GM04504 (cell line): ENCODE measurements around the gene MC5R.

Experiments
- DNase-seq: peaks from one replicate; pipeline ENCODE4 v3.0.0-alpha.2; 2012; ENCODE audit warnings: low read depth

Gene MC5R

DNA sequence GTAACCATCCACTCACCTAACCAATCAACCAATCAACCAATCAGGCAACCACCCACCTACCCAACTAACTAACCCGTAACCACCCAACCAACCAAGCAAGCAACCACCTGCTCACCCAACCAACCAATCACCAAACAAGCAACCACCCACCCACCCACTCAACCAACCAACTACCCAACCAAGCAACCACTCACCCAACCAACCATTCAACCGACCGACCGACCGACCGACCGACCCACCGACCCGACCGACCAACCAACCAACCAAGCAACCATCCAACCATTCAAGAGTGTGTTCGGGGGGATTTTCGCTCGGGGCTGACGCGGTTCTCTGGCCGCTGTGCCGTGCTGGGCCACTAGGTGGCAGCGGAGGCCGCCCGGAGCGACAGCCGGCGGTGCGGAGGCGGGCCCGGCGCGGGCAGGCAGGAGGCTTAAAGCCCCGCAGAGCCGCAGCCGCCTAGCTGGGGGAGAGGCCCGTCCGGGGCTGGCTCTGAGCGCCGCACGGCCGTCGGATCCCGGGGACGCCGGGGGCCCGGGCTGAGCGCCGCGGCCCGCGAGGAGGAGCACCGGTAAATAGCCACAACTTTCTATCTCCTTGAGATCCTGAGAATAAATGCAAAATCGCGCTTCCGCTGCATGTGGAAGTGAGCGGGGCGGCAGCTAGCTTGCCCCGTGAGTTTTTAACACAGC lies at the start of gene MC5R:
Gene MC5R (plus strand): TSS at position 443 of the 689 bp plus-strand sequence. CDS start 1,617 bp downstream, outside the sequence.
- DNase-seq = no peak

DNA sequence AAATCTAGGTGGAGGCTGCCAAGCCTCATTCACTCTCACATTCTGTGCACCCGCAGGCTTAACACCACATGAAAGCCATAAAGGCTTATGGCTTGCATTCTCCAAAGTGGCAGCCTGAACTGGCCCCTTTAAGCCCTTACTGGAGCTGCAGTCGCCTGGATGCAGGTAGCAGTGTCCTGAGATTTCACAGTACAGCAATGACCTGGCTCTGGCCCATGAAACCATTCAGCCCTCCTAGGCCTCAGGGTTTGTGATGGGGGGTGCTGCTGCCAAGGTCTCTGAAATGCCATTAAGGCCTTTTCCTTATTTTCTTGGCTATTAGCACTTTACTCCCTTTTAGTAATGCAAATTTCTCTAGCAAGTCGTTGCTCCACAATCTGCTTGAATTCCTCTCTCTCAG lies 48.9 kb upstream of the MC5R start:
- no peak for DNase-seq

DNA sequence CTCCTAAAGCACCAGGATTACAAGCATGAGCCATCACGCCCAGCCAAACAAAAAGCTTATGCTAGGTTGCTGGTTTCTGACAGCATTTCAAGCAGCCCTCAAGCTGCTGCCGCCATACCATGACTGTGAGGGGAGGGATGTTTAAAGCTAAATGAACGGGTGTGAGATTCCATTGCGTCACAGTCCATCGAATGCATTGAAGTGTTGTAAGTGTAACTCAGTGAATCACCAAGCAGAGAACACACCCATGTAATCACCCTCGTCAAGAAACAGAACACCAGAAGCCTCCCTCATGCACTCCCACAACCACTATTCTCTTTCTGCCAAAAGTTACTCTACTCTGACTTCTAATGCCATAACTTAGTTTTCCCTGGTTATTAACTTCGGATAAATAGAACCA lies 32.8 kb upstream of the MC5R start:
- DNase-seq = no peak

DNA sequence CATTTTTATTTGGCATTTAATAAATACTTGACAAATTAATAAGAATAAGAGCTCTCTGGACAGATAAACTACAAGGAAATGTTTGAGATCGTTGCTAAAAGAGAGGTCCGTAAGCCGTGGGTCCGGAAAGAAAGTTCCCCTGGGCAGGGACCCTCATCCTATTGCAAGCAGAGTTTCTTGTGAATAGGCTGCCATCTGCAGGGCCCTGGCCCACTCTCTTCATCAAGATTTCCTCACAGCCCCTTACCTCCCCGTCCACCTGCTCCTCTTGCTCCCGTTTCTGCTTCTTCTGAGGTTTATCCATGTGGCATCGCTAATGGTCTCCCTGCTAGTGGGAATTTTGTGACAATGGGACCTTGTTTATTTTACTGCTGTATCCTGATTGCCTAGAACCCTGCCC lies 30.1 kb upstream of the MC5R start:
- no peak for DNase-seq

DNA sequence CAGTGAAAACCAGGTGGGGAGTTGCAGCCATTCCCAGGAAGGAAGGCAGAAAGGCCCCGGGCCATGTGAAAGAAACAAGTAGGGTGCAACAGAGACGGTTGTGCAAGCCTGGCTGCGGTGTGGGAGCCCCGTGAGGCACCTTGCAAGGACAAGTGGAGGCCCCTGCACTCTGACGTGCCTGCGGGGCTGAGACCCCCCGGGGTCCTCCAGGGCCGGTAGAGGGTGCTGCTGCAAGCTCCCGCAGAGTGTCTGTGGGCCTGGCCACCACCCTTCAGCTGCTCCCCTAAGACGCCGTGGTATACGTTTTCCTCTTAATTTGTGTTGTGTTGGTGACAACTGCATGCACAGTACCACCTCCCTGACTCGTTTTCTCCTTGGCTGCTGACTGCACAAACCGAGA lies 27.4 kb upstream of the MC5R start:
- DNase-seq = no peak

DNA sequence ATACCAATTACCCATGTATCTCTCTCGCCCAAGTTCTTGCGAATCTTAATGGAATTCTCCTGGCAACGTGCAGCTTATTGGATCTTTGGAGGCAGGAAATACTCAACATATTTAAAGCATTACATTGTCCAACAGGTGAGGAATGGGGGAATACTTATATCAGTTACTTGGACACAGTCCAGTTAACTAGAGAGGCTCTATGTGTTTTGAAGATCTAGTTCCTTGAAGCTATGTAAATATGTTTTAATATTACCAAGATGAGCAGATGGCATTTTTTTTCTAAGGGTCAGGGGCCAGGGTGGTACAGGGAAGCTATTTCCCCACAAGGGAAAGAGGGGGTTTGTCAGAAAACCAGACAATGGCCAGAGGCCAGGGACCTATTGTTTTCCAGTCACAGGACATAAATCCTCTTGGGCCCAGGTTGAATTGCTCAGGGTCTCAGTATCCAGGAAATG lies 26.8 kb upstream of the MC5R start:
- DNase-seq = no peak

DNA sequence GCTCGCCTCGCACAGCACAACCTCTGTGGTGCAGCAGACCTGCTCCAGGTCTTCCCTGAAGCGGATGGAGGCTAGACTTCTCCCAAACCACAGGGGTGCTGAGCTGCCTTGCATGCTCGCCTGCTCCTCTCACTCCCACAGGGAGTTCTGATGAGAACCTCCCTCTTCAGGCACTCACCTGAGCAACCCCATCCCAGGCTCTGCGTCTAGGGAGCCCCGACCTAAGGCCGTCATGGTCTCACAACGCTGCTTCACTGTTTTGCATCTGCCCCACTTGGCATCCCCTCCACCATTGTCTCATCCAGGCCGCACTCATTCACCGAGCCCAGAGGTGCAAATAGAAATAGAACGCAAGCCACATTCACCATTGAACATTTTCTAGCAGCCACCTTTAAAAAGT lies 24.6 kb upstream of the MC5R start:
- no peak for DNase-seq

DNA sequence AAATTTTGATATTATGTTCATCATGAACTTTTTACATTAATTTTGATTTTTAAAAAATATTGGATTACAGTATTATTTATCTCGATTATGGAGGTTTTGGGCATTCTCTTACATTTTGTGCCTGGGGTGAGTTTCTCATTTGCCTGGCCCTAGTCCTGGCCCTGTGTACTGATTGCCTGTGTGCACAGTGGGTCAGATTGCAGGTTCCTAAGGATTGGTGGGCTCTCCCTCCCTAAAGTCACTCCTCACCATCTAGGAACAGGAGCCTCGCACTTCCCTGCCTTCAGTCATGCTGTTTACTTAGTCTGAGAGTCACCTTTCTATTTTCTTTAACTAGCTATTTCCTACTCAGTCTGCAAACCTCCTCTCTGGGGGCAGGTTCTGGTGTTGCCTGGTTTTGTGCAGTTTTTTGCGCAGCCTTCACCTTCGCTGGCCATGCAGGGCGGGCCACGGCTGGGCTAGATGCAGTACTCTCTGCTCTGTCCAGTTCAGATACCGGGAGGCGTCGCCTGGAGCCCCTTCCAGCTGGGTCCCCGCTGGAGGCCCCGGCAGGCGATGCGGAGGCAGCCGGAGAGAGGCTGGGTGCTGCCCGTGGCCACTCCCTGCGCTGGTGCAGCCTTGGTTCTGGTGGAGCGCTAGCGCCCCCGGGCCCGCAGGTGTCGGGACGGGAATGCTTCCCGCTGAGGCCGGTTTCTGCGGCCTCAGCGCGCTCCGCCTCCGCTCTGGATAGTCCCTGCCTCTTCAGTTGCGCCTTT lies 23.3 kb upstream of the MC5R start:
- DNase-seq = no peak

DNA sequence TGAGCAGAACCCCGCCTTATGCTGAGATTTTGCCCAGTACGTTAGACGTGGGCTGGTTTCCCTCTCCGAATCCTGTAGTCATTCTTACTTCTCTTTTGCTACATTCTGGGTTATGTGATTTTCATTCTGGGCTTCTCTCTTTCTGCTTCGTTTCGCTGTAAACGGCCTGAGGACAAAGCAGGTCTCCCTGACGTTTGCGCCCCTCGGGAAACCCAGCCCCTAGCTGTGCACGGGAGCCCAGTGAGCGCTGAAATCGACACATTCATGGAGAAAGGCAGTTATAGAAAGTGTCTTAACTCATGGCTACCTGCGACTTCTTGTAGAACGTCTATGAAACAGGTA lies 22.7 kb upstream of the MC5R start:
- DNase-seq = no peak

DNA sequence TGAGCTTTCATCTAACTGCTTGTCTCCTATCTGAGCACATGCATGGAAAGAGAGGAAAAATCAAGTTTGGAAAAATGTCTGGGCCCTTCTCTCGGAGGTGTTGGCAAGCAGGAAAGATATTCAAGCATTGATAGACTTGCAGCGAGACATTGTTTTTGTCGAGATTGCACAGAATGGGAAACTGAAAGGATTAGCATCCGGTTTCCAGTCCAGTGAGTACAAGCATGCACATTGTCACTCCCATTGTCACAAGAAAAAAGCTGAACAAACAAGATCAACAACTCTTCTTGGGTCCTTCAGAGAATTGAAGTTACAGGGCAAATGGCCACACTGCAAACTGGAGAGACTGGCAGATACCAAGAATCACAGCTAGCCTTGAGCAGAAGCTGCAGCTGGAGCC lies 19.6 kb upstream of the MC5R start:
- no peak for DNase-seq

DNA sequence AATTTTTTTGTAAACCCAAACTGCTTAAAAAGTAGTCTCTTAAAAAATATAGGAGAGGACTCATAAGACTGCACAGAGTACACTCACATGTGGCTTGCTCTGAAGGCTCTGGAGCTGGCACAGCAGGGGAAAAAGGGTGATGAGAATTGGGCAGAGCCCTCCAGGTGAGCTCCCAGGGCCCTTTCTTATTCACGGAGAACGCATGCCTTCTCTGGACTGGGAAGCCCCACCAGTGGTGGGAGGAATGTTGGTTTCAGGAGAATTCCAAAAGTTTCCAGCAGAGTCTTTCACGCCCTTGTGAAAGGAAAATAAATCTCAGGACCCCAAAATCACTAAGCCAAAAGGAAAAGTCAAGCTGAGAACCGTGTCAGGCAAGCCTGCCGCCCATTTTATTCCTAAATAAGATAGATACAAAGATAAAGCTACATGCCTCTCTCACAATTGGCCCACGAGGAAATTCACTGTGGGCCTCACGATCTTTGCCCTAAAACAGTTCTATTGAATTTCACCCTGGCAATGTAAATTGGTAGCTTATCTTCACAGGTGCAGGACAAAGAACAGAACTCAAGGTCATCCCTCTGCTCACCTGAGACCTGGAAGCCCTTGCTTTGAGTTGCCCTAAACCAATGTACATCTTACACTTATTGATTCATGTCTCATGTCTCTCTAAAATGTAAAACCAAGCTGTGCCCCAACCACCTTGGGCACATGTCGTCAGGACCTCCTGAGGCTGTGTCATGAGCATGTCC lies 15.5 kb upstream of the MC5R start:
- no peak for DNase-seq

DNA sequence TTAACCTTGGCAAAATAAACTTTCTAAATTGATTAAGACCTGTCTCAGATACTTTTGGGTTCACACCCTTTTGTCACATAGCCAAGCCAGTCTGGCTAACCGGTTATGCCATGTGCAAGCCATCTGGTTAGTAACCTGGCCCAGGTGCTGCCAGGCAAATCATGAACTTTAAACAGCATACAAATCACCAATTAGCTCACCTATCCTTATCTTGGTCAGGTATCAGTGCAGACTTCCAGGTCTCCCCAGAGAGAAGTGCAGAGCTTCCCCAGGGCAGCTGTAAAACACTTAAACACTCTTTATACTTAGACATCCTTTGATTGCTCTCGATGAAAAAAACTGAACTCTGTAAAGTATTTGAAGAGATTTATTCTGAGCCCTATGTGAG lies 14.9 kb upstream of the MC5R start:
- DNase-seq = no peak

DNA sequence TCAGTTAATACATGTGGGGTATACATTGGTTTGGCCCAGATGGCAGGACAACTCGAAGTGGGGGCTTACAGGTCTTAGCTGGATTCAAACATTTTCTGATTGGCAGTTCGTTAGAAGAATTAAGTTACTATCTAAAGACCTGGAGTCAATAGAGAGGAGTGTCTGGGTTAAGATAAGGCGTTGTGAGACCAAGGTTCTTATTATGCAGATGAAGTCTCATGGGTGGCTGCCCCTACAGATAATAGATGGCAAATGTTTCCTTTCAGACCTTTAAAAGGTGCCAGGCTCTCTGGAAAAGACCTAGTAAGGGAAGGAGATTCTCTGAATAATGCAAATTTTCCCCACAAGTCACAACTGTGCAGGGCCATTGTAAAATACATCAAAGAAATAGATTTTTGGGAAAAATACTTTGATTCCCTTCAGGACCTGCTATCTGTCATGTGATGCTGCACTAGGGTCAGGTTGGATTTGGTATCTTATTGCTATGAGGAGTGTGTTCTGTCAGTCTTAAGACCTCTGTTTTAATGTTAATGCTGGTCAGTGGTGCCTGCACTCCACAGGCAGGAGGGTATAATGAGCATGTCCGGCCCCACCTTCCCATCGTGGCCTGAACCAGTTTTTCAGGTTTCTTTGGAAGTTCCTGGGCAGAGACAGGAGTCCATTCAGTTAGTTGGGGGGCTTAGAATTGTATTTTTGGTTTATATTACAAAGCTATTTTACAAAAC lies 14.3 kb upstream of the MC5R start:
- no peak for DNase-seq

DNA sequence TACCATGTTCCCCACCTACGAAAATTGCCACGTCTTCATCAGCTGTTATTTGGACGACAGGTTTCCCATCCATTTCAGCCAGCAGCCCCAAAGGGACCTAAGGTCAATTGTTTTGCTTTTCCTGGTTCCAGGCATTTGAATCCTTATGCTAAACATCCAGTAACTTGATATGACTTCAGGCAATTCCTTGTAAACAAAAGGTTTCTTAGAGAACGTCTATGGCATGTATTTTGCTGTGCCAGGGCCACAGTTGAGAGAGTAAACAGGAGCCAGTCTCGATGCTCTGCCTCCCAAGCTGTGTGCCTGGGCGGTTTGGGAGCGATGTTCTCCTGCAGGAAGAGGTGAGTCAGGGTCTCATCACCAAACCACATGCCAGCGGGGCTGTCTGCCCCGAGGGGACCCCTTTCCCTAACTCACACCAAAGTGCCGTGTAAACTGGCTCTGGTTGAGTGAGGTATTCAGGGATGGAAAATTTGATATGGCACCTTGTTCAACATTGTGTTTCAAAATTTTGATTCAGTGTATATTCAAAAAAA lies 12.9 kb upstream of the MC5R start:
- DNase-seq = no peak

DNA sequence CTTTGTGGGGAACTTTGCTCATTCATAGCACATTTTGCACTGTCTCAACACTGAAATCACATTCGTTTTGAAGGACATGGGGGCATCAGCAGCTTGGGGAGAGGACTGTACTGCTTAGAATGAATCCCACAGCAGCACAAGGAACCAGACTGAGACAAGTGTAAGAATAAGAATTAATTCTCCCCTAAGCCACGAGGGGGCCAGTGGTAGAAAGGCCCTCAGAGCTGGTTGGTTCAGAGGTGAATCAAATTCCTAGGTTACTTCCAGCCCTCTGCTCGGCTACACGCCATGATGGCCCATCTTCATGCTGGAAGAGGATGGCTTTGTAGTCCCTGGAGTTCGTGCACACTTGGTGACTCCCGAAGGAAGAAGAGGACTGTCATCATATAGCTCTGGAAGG lies 12.0 kb upstream of the MC5R start:
- DNase-seq = no peak

DNA sequence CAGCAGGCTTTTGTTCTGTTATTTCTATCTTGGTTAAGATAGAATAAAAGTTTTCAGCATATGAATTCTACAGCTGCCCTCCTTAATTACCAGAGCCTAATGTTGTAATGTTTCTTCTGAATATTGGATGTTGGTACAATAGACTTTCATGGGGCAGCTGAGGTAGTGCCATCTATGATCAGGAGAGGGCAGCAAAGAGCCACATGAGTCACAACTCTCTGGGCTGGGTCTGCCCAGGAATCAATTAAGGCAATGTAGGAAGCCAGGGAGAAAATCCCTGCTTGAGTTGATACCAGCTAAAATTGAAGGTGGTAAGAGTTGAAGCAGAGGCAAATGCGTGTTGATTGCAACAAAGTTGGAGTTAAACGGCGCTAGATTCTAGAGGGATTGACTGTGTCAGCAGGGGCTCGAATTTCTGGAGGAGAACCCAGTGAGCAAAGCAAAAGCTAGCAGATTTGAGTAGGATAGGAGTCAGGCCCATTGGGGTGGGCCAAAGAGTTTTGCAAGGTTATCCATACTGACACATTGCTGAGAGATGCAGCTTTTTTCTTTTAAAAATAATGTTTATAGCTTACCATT lies 10.6 kb upstream of the MC5R start:
- peak; percentile 32 for DNase-seq

DNA sequence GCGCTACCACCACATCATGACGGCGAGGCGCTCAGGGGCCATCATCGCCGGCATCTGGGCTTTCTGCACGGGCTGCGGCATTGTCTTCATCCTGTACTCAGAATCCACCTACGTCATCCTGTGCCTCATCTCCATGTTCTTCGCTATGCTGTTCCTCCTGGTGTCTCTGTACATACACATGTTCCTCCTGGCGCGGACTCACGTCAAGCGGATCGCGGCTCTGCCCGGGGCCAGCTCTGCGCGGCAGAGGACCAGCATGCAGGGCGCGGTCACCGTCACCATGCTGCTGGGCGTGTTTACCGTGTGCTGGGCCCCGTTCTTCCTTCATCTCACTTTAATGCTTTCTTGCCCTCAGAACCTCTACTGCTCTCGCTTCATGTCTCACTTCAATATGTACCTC lies 2.3 kb downstream of the MC5R start:
- no peak for DNase-seq

DNA sequence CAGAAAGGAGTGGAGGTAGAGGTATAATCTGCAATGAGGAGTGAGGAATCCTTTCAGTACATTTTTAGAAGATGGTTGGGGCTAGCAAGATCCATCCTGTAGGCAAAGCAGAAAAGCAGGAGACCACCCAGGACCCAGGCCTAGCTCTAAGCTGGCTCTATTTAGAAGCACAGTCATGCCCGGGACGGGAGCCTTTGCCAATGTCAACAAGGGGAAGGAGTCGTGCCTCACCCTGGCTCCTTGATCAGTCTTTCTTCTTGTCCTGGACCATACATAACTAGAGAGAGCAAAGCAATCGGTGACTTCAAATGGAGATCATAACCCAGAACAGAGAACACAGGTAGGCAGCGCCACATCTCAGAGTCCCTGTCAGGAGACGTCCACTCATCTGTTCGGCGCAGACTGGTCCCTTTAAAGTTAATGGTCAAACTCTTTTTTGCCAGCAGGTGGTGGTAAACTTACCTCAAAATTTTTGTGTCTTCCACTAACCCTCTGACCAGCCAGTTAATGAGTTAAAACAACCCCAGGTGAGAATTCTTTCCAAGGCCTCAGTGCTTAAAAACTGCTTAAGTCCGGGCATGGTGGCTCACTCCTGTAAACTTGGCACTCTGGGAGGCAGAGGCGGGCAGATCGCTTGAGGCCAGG lies 8.0 kb downstream of the MC5R start:
- no peak for DNase-seq

DNA sequence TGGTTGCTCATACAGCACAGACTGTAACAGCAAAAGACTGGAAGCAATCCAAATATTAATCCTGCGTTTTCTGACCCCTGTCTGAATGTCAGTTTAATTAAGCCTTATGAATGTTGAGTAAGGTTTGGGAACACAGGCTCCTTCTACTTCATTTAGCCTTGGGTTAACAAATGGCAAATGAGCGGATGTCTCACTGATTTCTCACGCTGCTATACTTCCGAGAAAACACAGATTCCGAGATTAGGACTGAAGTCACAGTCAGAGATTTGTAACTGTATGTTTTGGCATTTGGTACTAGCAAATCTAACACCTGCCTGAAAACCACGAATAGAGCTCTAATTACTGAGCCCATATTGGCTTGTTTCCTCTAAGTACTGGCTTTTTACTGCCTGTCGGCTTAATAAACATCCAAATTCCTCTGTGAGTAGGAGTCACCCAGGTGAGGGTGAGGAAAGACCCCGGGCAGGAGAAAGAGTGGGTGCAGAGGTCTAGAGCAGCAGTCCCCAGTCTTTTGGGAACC lies 10.6 kb downstream of the MC5R start:
- no peak for DNase-seq

DNA sequence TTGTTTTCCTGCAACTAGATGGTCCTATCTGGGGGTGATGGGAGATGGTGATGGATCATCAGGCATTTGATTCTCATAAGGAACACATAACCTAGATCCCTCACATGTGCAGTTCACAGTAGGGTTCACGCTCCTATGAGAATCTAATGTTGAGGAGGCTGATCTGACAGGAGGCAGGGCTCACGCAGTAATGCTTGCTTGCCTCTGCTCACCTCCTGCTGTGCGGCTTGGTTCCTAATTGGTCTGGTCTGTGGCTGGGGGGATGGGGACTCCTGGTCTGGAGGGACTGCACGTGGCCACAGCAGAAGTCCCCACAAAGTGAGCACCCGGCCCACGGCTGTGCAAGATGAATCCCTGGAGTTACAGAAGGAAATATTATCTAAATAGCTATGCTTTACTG lies 11.3 kb downstream of the MC5R start:
- no peak for DNase-seq

DNA sequence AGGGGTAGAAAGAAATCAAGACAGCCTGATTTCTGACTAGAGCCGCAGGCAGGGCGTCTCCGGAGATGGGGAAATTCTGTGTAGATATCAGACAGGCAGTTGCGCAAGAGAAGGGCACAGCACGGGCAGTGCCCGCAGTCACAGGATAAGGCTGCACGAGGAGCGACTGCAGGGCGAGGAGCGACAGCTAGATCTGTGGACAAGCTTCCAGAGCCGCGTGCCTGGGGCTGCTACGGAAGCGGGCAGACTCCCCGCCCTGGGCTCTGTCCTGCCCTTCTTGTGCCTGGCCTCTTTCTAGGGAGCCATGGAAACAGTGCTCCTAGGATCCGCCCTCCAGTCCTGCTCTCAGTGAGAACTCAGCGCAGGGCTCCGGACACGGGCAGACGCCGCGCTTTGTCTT lies 12.6 kb downstream of the MC5R start:
- DNase-seq = no peak
